ENCODE results near the gene EFNB3.

EFNB3 gene

GRCh38 chr17:7700510-7700909, 4.5 kb upstream of the EFNB3 start:
- no peak for DNase-seq

GRCh38 chr17:7701681-7702080, 3.3 kb upstream of the EFNB3 start:
- no peak for DNase-seq

GRCh38 chr17:7702776-7703175, 2.2 kb upstream of the EFNB3 start:
- no peak for DNase-seq

- DNase-seq: no peak
Observed at GRCh38 chr17:7703584-7704479, 1.2 kb upstream of the EFNB3 start.

- DNase-seq: no peak
Observed at GRCh38 chr17:7705269-7706255, 560 bp downstream of the EFNB3 start.

- no peak for DNase-seq
Observed at GRCh38 chr17:7706631-7707354, 1.8 kb downstream of the EFNB3 start.

GRCh38 chr17:7707446-7707845, 2.4 kb downstream of the EFNB3 start:
- DNase-seq: no peak

GRCh38 chr17:7707858-7708750, 3.1 kb downstream of the EFNB3 start:
- DNase-seq: no peak

- DNase-seq: no peak
Observed at GRCh38 chr17:7709031-7709430, 4.0 kb downstream of the EFNB3 start.

- peak in 1 of 3 donors; percentile 49 for DNase-seq
Observed at GRCh38 chr17:7710301-7710700, 5.3 kb downstream of the EFNB3 start.

- DNase-seq: peak; percentile 47 to 64 (median 64)
Observed at GRCh38 chr17:7711051-7711755, 6.2 kb downstream of the EFNB3 start.

- no peak for DNase-seq
Observed at GRCh38 chr17:7712111-7712771, 7.2 kb downstream of the EFNB3 start.

- no peak for DNase-seq
Observed at GRCh38 chr17:7713782-7714181, 8.8 kb downstream of the EFNB3 start.

- DNase-seq: no peak
Observed at GRCh38 chr17:7714721-7715594, 10.0 kb downstream of the EFNB3 start.

- DNase-seq: no peak
Observed at GRCh38 chr17:7715936-7716886, 11.2 kb downstream of the EFNB3 start.

GRCh38 chr17:7716901-7717755, 12.1 kb downstream of the EFNB3 start, which contains the start of gene DNAH2:
TSS of gene DNAH2 (plus strand) at chr17:7717744. CDS start at chr17:7719735, 1,991 bp downstream.
- DNase-seq: peak; percentile 73 to 86 (median 79)

- peak in 2 of 3 donors; percentile 50 to 57 for DNase-seq
Observed at GRCh38 chr17:7717756-7718350, 12.9 kb downstream of the EFNB3 start.
